Stimulated activated CD4-positive, alpha-beta T cell treated with anti-CD3 and anti-CD28 coated beads, TNF-alpha, amount 100 ng/mL, for 4 hours (primary cell): Measurements from ENCODE around the gene TBRG1.
"Not testable (repeated sequence)": the region's sequence is repeated elsewhere in the genome, so short reads cannot be mapped to it uniquely, and the experiment has no call there.

Source experiments
- DNase-seq, 3 experiments: peaks; one replicate each; pipeline ENCODE4 v3.0.0-alpha.2; 2020; ENCODE audit warnings: low read depth in 3 of 3

The TBRG1 gene, protein sequence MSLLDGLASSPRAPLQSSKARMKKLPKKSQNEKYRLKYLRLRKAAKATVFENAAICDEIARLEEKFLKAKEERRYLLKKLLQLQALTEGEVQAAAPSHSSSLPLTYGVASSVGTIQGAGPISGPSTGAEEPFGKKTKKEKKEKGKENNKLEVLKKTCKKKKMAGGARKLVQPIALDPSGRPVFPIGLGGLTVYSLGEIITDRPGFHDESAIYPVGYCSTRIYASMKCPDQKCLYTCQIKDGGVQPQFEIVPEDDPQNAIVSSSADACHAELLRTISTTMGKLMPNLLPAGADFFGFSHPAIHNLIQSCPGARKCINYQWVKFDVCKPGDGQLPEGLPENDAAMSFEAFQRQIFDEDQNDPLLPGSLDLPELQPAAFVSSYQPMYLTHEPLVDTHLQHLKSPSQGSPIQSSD

DNA sequence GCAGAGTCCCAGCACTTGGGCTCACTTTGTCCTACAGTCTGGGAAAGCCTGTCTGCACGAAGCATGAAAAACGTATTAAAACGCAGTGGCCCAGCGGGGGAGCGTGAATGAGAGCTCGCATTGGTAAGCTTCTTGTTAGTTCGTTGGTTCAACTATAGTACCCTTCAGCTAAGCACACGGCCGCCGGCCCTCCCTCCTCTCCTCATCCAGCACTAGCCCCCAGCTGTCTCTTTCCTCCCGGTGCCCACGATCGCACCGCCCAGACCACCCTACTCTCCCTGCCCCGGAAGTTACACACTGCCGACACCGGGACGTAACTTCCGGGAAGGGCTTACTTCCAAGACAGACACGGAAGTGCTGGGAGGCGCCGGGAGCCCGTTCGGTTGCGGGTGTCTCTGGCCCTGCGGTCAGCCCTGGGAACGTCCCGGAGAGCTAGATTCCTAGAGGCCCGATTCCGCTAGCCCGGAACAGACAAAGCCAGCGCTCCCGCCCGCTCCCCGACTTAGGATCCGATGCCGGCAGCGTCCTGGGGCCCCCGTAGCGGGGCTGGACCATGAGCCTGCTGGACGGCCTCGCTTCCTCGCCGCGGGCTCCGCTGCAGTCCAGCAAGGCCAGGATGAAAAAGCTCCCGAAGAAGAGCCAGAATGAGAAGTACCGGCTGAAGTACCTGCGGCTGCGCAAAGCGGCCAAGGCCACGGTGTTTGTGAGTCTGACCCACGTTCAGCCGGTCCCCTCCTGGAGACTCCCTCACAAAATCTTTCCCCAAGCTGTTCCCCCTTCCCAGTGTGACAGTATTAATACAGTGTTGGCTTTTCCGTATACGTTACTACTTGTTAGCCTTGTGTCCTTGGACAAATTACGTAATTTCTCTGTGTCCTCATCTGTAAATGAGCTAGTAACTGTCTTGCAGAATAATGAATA is at the start of gene TBRG1:
Gene TBRG1 (plus strand): TSS at position 334 of the 921 bp plus-strand sequence. CDS start 220 bp downstream, at position 554.
- DNase-seq = peak; percentile 61 to 69 (median 61)

DNA sequence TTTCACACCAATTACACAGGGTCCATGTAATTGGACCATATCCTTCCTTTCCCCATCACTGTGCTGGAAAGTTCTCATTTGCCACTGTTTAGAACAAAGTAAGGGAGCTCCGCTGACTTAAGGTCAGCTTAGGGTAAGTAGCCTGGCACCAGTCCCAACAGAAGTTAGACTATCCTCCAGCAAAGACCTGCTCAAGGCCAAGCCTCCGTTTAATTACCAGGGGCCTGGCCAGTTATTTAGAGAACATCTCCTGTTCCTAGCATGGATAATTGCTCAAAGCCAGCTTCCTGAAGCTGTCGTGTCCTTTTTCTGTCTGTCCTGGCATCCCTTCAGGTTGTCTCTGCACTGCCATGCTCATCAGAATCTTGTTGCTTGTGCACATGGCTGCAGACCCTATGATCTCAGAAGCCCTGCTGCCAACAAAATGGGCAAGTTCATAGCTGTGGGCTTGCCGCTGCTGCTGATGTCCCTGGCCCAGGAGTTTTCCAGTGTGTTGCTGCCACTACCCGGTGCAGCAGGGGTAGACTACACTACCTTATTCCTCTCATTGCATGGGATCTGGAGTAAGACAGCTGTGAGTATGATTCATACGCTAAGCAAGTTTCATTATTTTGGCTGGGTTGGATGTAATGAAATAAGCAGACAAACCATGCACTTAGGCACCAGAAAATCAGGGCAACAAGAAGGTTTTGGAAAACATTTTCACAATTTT is 44.8 kb upstream of the TBRG1 start:
- no peak for DNase-seq

DNA sequence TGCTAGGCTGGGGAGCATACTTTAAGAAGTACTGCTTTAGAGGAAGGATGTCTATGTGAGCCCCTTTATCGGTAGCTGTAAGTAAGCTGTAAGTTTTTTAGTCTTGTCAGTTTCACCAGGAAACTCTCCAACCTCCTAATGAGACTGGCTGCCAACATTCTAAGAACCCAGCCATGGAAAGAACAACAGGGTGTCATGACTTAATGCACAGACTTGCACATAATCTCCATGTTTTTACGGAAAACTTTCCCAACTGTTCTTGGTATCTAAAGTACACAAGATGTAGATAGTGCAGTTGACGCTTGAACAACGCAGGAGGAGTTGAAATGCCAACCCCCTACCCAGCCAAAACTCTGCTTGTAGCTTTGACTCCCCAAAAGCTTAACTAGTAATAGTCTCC is 43.9 kb upstream of the TBRG1 start:
- DNase-seq = no peak

DNA sequence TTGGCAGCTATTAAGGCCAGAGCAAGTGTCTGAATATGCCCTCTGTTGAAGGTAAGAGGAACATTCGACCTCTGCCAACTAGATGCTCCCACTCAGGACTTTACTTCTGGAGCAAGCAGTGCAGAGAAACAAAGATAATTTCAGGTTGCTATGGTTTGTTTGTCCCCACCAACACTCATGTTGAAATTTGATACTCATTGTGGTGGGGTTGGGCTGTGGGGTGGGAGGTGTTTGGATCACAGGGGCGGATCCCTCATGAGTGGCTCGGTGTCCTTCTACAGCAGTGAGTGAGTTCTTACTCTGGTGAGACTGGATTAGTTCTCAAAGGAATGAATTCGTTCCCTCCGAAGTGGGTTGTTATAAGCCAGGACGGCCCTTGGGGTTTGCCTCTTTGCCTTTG is 40.8 kb upstream of the TBRG1 start:
- DNase-seq = no peak

DNA sequence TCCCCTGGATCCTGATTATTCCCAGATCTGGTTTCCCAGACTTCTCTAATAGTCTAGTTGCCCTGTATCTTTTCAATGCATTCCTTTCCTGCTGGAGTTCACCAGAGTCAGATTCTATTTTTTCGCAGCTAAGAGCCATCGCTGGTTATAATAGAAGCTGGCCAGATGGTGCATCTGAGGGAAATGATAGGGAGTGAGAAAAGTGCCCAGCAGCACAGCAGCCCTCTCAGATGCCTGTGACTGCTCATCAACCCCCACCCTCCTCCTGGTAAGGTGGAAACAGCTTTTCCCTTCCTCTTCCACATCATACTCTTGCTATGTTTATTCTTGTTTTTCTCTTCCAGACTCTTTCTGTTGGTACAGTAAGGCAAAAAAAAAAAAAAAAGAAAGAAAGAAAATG is 40.1 kb upstream of the TBRG1 start:
- DNase-seq = no peak

DNA sequence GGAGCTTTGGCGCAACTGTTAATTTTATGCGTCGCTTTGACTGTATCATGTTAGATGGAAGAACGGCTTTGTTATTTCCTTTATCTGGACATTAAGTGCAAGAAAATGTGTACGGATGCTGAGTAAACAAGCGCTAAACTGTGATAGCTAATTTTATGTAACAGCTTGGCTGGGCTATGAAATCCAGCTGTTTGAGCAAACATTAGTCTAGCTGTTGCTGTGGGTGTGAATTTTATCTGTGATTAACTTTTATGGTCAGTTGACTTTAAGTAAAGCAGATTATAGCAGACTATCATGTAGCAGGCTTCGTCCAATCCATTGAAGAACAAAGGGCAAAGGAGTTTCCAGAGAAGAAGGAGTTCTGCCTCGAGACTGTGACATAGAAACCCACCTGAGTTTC is 38.9 kb upstream of the TBRG1 start:
- no peak for DNase-seq

DNA sequence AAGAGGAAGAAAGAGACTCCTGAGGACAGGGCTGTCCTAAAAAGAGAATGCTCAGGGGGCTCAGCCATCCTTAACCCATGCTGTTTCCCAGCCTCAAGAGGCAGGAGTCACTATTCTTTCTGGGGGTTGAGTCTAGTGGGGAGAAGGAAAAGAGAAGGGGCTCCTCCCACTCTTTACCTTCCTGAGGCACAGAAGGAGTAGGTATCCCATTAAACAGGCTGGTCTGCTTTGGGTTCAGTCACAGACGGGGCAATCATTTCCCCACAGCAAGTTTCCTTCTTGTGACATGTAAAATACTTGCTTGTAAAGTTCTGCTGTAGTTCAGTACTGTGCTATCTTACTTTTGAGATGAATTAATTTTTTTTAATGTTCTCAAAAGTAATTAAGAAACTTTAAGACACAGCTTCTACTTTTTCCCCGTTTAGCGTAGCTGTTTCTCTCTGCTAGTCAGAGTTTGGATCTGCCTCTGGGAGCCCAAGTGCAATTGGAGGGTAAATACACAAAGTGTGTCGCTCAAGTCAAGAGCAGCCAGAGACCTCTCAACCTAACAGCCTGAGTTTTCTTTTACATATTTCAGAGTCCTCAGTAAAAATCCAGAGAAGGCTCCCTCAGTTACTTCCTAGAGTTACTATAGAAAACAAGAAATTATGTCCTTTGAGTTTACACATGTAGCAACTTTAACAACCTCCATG is 37.8 kb upstream of the TBRG1 start:
- no peak for DNase-seq

DNA sequence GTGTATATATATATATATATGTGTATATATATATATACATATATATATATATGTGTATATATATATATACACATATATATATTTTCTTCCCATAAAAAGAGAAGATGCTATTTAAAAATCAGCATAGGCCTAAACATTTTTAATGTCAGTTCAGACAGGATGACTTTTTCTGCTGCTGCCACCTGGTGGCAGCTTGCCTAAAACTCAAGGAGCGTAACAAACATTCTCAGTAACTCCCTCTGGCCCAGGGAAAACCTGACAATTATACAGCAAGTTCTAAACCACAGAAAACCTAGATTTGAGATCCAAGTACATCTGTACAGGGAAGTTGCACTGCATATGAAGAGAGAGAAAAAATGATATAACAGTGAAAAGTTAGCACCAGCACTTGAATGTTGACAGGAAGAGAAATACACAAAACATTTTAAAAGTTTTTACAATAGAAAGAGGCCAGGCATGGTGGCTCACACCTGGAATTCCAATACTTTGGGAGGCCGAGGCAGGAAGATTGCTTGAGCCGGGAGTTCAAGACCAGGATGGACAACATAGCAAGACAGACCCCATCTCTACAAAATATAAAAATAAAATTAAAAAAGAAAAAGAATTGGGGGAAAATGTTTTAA is 36.3 kb upstream of the TBRG1 start:
- DNase-seq = peak in 1 of 3 experiments; percentile 13

DNA sequence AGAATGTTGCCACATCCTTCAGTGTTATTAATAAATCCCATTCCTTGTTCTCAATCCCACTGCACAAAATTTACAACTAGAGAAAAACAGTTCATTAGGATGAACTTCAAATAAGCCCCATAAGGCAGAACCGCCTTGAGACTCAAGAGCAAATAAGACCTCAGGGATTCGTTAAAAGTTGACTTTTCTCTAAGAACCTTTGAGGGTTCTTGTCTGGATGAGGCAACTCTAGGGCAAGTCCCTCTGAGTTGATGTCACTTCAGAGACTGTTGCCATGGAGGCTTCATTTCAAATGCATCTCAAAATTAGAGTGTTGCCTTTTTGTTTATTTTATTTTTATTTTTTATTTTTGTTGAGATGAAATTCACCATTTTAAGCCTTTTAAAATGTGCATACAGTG is 31.2 kb upstream of the TBRG1 start:
- no peak for DNase-seq

DNA sequence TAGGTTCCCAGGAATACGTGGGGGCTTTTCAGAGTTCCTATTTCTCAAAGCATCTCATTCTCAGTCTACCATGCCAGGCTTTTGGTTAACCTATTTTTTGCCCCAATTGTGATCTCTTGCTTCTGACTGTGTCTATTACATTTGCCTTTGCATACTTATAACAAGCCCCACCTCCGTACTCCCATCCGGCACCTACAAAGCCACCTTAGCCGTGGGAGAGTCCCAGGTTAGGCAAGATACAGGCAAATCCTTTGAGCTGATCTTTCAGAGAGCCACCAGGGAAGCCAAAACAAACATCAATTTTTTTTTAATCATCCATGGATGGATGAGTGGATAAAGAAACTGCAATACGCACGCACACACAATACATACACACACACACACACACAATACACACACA is 30.0 kb upstream of the TBRG1 start:
- DNase-seq = no peak

DNA sequence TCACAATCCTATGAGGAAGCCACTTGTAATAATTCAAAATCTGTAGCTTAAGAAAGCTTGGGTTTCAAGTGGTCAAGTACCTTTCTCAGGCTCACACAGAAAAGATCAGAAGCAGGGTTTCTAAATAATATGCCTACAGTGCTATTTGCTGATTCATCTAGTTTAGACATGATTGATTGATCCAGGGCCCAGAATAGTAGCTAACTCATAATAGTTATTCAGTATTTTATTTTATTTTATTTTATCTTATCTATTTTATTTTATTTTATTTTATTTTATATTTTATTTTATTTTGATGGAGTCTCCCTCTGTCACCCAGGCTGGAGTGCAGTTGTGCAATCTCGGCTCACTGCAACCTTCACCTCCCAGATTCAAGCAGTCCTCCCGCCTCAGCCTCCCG is 27.4 kb upstream of the TBRG1 start:
- no peak for DNase-seq

DNA sequence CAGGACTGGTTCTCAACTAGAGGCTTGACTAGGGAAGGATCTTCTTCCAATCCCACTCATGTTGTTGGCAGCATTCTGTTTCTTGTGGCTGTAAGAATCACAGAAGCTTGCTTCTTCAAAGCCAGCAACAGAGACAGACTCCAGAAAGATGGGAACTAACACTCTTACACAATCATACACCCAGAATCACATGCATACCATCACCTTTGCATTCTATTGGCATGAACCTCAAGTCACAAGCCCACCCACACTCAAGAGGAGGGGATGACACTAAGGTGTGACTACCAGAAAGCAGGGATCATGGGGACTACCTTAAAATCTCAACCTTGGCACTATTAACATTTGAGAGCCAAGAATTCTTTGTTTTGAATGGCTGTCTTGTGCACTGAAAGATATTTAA is 25.0 kb upstream of the TBRG1 start:
- DNase-seq = no peak

DNA sequence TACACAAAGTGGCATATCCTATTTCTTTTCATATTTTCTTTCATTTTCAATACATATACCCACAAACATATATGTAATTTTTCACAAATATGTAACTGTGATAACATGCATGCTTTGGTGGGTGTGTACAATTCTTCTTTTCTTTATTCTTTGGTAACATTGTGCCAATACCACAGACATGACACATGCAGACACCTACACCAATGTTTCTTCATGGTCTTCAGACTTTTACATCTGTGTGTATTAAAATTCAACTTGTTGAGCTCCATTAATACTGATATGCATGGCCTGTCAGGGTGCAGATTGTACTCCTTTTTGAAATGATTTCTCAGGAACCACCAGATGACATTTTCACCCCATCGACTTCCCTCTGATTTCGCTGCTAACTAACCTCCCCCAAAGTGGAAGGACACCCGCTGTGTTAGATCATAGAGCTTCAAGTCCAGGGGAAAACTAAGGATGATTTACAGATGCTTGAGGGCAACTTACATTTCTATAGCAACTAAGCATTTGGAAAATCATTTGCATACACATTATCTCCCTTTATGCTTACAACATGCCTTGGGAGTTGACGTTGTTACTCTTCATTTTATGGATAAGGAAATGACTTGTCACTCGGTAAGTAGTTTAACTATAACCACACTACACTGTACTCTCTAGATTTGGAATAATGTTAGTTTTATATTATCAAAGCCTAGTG is 21.9 kb upstream of the TBRG1 start:
- DNase-seq = no peak

DNA sequence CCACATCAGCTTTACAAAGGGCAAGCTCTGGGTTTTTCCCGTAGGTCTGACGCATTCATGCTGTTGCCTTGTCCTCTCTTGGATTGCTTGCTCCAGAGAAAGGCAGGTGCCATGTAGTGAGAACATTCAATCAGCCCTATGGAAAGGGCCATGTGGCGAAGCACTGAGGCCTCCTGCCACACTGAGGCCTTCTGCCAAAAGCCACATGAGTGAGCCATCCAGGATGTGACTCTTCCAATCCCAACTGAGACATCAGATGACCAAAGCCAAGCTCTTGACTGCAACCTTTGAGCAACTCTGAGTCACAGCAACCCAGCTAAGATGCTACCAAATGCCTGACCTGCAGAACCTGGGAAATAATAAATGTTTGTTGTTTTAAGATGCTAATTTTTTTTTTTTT is 20.5 kb upstream of the TBRG1 start:
- DNase-seq = no peak

DNA sequence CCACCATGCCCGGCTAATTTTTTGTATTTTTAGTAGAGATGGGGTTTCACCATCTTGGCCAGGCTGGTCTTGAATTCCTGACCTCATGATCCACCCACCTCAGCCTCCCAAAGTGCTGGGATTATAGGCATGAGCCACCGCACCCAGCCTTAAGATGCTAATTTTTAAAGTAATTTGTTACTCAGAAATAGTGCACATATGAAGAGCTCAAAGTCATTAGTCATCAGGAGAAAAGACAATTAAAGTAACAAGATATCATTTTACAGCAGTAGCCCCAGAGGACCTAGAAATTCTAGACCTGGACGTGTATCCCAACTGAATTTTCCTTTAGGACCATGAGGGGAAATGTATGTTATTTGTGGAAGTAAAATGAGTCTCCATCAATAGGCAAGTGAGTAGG is 19.9 kb upstream of the TBRG1 start:
- DNase-seq = not testable (repeated sequence)

DNA sequence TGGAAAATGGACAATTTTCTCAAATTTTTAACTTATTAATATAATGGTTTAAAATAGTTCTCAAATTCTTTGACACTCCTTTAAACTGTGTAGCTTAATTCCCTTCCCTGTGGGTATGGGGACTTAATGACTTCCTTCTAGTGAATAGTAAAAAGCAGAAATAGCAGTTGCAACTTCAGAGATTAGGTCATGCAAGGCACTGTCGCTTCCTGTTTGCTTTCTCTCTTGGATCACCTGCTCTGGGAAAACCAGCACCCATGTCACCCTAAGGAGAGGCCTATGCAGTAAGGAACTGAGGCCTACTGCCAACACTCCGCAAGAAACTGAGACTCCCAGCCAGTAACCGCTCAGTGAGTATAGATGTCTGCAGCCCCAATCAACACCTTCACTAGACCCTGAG is 16.9 kb upstream of the TBRG1 start:
- no peak for DNase-seq

DNA sequence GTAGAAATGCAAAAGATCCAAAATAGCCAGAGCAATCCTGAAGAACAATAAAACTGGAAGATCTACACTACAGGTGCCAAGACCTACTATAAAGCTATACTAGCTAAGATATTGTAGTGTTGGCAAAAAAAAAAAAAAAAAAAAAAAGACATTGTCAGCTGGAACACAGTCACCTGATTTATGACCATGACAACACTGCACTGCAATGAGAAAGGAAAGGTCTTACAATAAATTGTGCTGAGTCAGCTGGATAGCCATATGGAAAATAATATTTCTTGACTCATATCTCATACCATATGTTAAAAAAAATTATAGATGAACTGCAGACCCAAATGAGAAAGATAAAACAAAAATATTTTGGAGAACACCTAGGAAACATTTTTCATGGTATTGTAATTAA is 14.5 kb upstream of the TBRG1 start:
- DNase-seq = no peak

DNA sequence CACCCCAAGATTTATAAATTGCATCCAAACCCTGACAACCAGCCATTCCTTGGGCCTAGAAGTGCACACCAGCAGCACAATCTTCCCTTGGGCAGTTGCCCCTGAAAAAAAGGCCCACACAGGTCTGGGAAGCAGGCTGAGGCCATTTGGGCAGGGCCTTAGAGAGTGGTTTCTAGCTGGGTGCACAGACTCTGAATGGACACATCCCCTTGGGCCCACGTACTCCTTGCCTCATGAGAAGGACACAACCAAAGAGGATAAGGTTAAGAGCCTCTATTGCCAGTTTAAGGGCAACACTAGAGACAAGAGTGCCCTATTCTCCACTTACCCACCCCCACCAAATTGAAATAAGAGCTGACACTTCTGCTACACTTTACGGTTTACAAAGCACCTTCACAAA is 12.4 kb upstream of the TBRG1 start:
- DNase-seq = no peak

DNA sequence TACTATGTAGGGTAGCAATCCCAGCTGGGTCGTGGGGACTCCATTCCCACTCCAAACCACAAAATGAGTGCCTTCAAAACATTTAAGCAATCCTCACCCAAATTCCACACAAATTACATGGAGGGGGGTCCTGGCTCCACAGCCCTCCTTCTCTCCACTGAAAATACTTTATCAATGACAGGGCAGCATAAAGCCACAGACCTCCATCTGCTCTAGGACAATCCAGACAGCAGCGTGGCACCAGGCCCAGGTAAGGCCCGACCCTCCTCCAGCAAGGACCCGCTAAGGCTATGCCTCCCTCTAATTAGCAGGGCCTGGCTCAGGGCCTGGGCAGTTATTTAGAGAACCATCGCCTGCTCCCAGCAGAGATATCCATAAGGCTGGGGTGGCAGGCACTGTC is 11.6 kb upstream of the TBRG1 start, which contains the start of gene PANX3:
Gene PANX3 (plus strand): TSS at position 365 of the 400 bp plus-strand sequence. CDS start 129 bp downstream, outside the sequence.
- no peak for DNase-seq

DNA sequence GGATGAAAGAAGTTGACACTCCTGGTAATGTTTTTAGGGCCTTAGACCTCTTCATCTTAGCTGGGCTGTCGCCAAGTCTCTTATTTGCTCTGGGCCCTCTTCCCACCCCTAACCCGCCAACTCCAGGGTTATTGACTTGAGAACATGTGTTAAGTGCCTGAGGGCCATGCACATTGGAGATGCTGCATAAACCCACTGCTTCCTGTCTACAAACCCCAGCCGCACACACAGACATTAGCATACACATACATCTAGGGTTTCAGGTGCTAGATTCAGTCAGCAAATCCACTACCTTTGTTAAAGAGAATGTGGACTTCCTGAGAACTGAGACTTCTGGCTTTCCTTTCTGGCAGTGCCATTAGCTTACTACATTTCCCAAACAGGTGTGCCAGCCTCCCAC is 10.6 kb upstream of the TBRG1 start:
- no peak for DNase-seq
